Neural progenitor cell (in vitro differentiated cells): ENCODE data around the gene OOSP3.

ENCODE experiments used
- EZH2phosphoT487 ChIP-seq: fragments of 200-600 bp; sonication (generic); IDR thresholded peaks from 2 replicates; pipeline ENCODE4 v1.6.1; 2017; ENCODE audit warnings: antibody characterized with exemption
- TF ChIP-seq, protein P1 (sequence below): fragments of 200-600 bp; sonication (generic); IDR thresholded peaks from 2 replicates; pipeline ENCODE4 v1.5.1; 2017; ENCODE audit warnings: antibody characterized with exemption, mild to moderate bottlenecking

DNA sequence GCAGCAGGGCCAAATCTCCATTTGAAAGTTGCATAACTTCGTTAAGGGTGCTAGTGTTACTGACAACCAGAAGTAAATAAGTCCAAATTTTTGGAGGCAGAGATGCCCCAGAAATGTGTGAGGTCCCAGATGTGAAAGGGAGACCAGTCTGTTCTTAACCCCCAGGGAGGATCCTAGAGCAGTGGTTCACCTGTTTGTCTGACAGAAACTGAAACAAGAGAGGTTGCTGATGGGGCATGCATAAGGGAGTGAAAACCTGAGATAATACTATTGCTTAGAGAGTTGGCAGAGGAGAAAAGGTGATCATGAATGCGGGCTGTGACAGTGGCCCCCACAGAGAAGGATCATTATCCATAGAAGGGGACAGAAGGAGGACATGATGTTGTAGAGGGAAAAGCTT is 37.1 kb upstream of the OOSP3 start:
- TF ChIP-seq, protein P1, sequence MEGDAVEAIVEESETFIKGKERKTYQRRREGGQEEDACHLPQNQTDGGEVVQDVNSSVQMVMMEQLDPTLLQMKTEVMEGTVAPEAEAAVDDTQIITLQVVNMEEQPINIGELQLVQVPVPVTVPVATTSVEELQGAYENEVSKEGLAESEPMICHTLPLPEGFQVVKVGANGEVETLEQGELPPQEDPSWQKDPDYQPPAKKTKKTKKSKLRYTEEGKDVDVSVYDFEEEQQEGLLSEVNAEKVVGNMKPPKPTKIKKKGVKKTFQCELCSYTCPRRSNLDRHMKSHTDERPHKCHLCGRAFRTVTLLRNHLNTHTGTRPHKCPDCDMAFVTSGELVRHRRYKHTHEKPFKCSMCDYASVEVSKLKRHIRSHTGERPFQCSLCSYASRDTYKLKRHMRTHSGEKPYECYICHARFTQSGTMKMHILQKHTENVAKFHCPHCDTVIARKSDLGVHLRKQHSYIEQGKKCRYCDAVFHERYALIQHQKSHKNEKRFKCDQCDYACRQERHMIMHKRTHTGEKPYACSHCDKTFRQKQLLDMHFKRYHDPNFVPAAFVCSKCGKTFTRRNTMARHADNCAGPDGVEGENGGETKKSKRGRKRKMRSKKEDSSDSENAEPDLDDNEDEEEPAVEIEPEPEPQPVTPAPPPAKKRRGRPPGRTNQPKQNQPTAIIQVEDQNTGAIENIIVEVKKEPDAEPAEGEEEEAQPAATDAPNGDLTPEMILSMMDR = no peak
- no peak for TF ChIP-seq EZH2phosphoT487
